Sigmoid colon (tissue), 7 donors: ENCODE results near the gene ARHGAP8. TPM values are rescaled to one million over a fixed set of nuclear protein-coding genes. Genes with fewer than 3 reads are reported as not detected.
"Not testable (repeated sequence)": the region's sequence is repeated elsewhere in the genome, so short reads cannot be mapped to it uniquely, and the experiment has no call there.

Source experiments
- DNase-seq: peaks from one replicate; pipeline ENCODE4 v3.0.0-alpha.2; 2019
- H3K27ac ChIP-seq, 4 donors: fragments of 200-600 bp; sonication (generic); one replicate each; pipeline ENCODE4 v1.5.1; 2016 to 2019; ENCODE audit warnings: mild to moderate bottlenecking in 1 of 4
- H3K27me3 ChIP-seq, 3 donors: fragments of 200-600 bp; sonication (generic); one replicate each; pipeline ENCODE4 v1.5.1; 2019; ENCODE audit warnings: mild to moderate bottlenecking in 1 of 3
- H3K36me3 ChIP-seq, 4 donors: fragments of 200-600 bp; sonication (generic); one replicate each; pipeline ENCODE4 v1.5.1; 2016 to 2019
- H3K4me1 ChIP-seq, 4 donors: fragments of 200-600 bp; sonication (generic); one replicate each; pipeline ENCODE4 v1.5.1; 2017 to 2019
- H3K4me3 ChIP-seq, 4 donors: fragments of 200-600 bp; sonication (generic); one replicate each; pipeline ENCODE4 v1.5.1; 2017 to 2019; ENCODE audit warnings: mild to moderate bottlenecking in 2 of 4, moderate library complexity in 1 of 4
- H3K9me3 ChIP-seq, 4 donors: fragments of 200-600 bp in 3 of 4; sonication (generic) in 3 of 4; one replicate each; pipeline versions ENCODE4 v1.5.1 to v1.6.1; 2013 to 2019
- CTCF ChIP-seq, 4 experiments: fragments of 450-650 bp in 3 of 4; fragments of 200-600 bp in 1 of 4; IDR thresholded peaks; one replicate each; pipeline ENCODE4 v1.5.1; 2016 to 2019; ENCODE audit warnings: antibody characterized with exemption in 4 of 4, mild to moderate bottlenecking in 3 of 4, moderate library complexity in 2 of 4
- EP300 ChIP-seq, 4 donors: sonication (generic); formaldehyde crosslinking; IDR thresholded peaks; one replicate each; pipeline ENCODE4 v1.6.1; 2017; ENCODE audit warnings: antibody characterized with exemption in 4 of 4
- POLR2A ChIP-seq, 2 donors: fragments of 450-650 bp; IDR thresholded peaks; one replicate each; pipeline ENCODE4 v1.6.1; 2016; ENCODE audit warnings: antibody characterized with exemption in 2 of 2, mild to moderate bottlenecking in 2 of 2, moderate library complexity in 2 of 2
- POLR2AphosphoS5 ChIP-seq, 4 donors: sonication (generic); formaldehyde crosslinking; IDR thresholded peaks; one replicate each; pipeline ENCODE4 v1.6.1; 2017; ENCODE audit warnings: antibody characterized with exemption in 4 of 4
- WGBS, 2 donors: extraction: QIAGEN DNeasy Blood & Tissue Kit; methylation state at CpG; one replicate each; pipeline ENCODE4 v1.1.7; 2013; 5-methylcytosine and 5-hydroxymethylcytosine counted together
- intact Hi-C: fragments of 100-400 bp; cut with DNase I; formaldehyde crosslinking; loops from one replicate; pipeline ENCODE4 v1.15.1; 2023
- polyA plus RNA-seq, 3 donors: library from polyadenylated mRNA; stranded (reverse); fragments of 200-250 nt; gene quantifications; one replicate each; pipeline ENCODE4 v1.2.3, GENCODE V29; 2013
- total RNA-seq, 4 donors: library from RNA; depleted of rRNA; stranded (reverse); fragments of >200 nt; gene quantifications; one replicate each; pipeline ENCODE4 v1.1.0, GENCODE V29; 2016
- donor health status: healthy with polysubstance abuse.
- donor health status: Bipolar disorder and iron deficiency.
- donor health status: healthy.

Gene ARHGAP8
- total and polyA plus RNA-seq, 7 donors, result 0.66 to 30.9 (median 6.0) TPM; not detected in 1

GRCh38 chr22:44745853-44746789 lies 6.3 kb upstream of the ARHGAP8 start:
- Histone ChIP-seq H3K9me3 (no peaks in the 10 kb centered on the region), H3K36me3 (no peaks in the 10 kb centered on the region), H3K27ac (no peak overlapping the region), H3K27me3 (peaks cover 0 to 57% (median 21%) of the 10 kb centered on the region in 3 donors), H3K4me3 (no peak overlapping the region), H3K4me1 (peaks cover 0 to 3% (median 0%) of the 10 kb centered on the region in 4 donors)
- intact Hi-C loops, result no loop called here
- TF ChIP-seq POLR2AphosphoS5 (IDR thresholded peaks at IDR 0.05) (no peak), POLR2A (IDR thresholded peaks at IDR 0.05) (no peak), EP300 (IDR thresholded peaks at IDR 0.05) (no peak), CTCF (IDR thresholded peaks at IDR 0.05) (no peak)
- DNase-seq, result no peak
- 21 to 51% methylated on average over 13 of the region's 13 CpGs for WGBS, 2 donors

- H3K9me3 ChIP-seq, H3K36me3 ChIP-seq, H3K27ac ChIP-seq, DNase-seq, H3K4me1 ChIP-seq, H3K4me3 ChIP-seq, intact Hi-C loops: not testable (repeated sequence)
- H3K27me3 ChIP-seq, result peaks cover 7 to 71% (median 38%) of the 10 kb centered on the region in 3 donors
- WGBS, 2 donors, result 80 to 88% methylated on average over 4 of the region's 4 CpGs
These were observed 4.6 kb upstream of the ARHGAP8 start for GRCh38 chr22:44747784-44748127.

- TF ChIP-seq POLR2A (IDR thresholded peaks at IDR 0.05) (no peak), POLR2AphosphoS5 (IDR thresholded peaks at IDR 0.05) (no peak), CTCF (IDR thresholded peaks at IDR 0.05) (no peak)
- 76 to 87% methylated on average over 7 of the region's 7 CpGs for WGBS, 2 donors
- Histone ChIP-seq H3K9me3 (no peaks in the 10 kb centered on the region), H3K27ac (no peak overlapping the region), H3K4me3 (no peak overlapping the region), H3K36me3 (no peaks in the 10 kb centered on the region), H3K4me1 (peaks cover 0 to 14% (median 9%) of the 10 kb centered on the region in 4 donors), H3K27me3 (peaks cover 15 to 71% (median 39%) of the 10 kb centered on the region in 3 donors)
- intact Hi-C loops, result no loop called here
- no peak for DNase-seq
These were observed 3.9 kb upstream of the ARHGAP8 start for GRCh38 chr22:44748524-44748923.

- Histone ChIP-seq H3K27me3 (peaks cover 16 to 75% (median 47%) of the 10 kb centered on the region in 3 donors), H3K27ac (no peak overlapping the region), H3K9me3 (no peaks in the 10 kb centered on the region), H3K4me1 (peaks cover 0 to 15% (median 10%) of the 10 kb centered on the region in 4 donors), H3K4me3 (no peak overlapping the region), H3K36me3 (no peaks in the 10 kb centered on the region)
- WGBS, 2 donors, result 75 to 80% methylated on average over 1 of the region's 1 CpG
- TF ChIP-seq POLR2A (IDR thresholded peaks at IDR 0.05) (no peak), CTCF (IDR thresholded peaks at IDR 0.05) (no peak), POLR2AphosphoS5 (IDR thresholded peaks at IDR 0.05) (no peak), EP300 (IDR thresholded peaks at IDR 0.05) (no peak)
- intact Hi-C loops, result no loop called here
- DNase-seq, result no peak
These were observed 1.9 kb upstream of the ARHGAP8 start for GRCh38 chr22:44750481-44750880.

- Histone ChIP-seq H3K27ac (no peak overlapping the region), H3K4me1 (peaks cover 0 to 15% (median 8%) of the 10 kb centered on the region in 4 donors), H3K9me3 (no peaks in the 10 kb centered on the region), H3K4me3 (no peak overlapping the region), H3K36me3 (no peaks in the 10 kb centered on the region), H3K27me3 (peaks cover 16 to 71% (median 47%) of the 10 kb centered on the region in 3 donors)
- WGBS, 2 donors, result 5 to 21% methylated on average over 29 of the region's 29 CpGs
- DNase-seq, result no peak
- TF ChIP-seq POLR2AphosphoS5 (IDR thresholded peaks at IDR 0.05) (no peak), EP300 (IDR thresholded peaks at IDR 0.05) (no peak), CTCF (IDR thresholded peaks at IDR 0.05) (no peak), POLR2A (IDR thresholded peaks at IDR 0.05) (no peak)
- intact Hi-C loops, result no loop called here
These were observed 1.0 kb downstream of the ARHGAP8 start for GRCh38 chr22:44753189-44754042.
